Panc1 (cell line): ENCODE measurements around the gene TRAF4. TPM values are rescaled to one million over a fixed set of nuclear protein-coding genes. Genes with fewer than 3 reads are reported as not detected.

Experiments
- ATAC-seq: fragments of 200-7000 bp; cut with Tn5 transposase; 2 replicates; pipeline ENCODE4 v1.9.1; 2020; ENCODE audit warnings: mild to moderate bottlenecking, moderate library complexity
- BruUV-seq: library from RNA; stranded (reverse); fragments of 400-500 nt; replicated peaks from 2 replicates; lab custom pipeline; 2021; lab: Mats Ljungman, UMichigan
- CTCF ChIA-PET: fragments of 300-600 bp; sonication (Branson Sonifier 250); formaldehyde crosslinking; loops from one replicate; lab custom pipeline; 2022; ENCODE audit warnings: antibody characterized with exemption; lab: Charles Lee
- POLR2A ChIA-PET: fragments of 300-600 bp; sonication (Branson Sonifier 250); formaldehyde crosslinking; loops from one replicate; lab custom pipeline; 2022; ENCODE audit warnings: antibody characterized with exemption; lab: Charles Lee
- DNase-seq: peaks from one replicate; pipeline ENCODE4 v3.0.0-alpha.2; 2010; ENCODE audit warnings: low read depth, low spot score
- H3K27ac ChIP-seq: 2 replicates; pipeline ENCODE4 v1.5.1; 2011; ENCODE audit warnings: mild to moderate bottlenecking, low read length, inconsistent platforms
- H3K27me3 ChIP-seq: fragments of 200-500 bp; sonication (Bioruptor generic); 2 replicates; pipeline ENCODE4 v1.6.0; 2014; ENCODE audit warnings: low read length, inconsistent platforms; ENCODE audit not compliant: control insufficient read depth, insufficient read depth
- H3K36me3 ChIP-seq: fragments of 200-500 bp; sonication (Bioruptor generic); 2 replicates; pipeline ENCODE4 v1.5.1; 2014; ENCODE audit warnings: inconsistent platforms, mild to moderate bottlenecking, low read length, moderate library complexity; ENCODE audit not compliant: control insufficient read depth, insufficient read depth
- H3K4me1 ChIP-seq: 2 replicates; pipeline ENCODE4 v1.5.1; 2011; ENCODE audit warnings: inconsistent platforms, mild to moderate bottlenecking, low read length, moderate library complexity; ENCODE audit not compliant: control insufficient read depth, insufficient read depth
- H3K4me3 ChIP-seq, 2 experiments: 2 replicates each; pipeline ENCODE4 v1.5.1; 2011 to 2012; ENCODE audit warnings: low read depth in 2 of 2, low read length in 2 of 2, mild to moderate bottlenecking in 2 of 2, inconsistent platforms in 1 of 2, moderate library complexity in 1 of 2
- H3K9me3 ChIP-seq: fragments of 200-500 bp; sonication (Bioruptor generic); 2 replicates; pipeline ENCODE4 v1.5.1; 2014; ENCODE audit warnings: low read depth, mild to moderate bottlenecking, inconsistent platforms, low read length, moderate library complexity; ENCODE audit not compliant: control insufficient read depth, insufficient read depth
- POLR2AphosphoS5 ChIP-seq: IDR thresholded peaks from 2 replicates; pipeline ENCODE4 v1.6.1; 2012; ENCODE audit warnings: mild to moderate bottlenecking, low read depth, low read length, moderate library complexity
- SIN3A ChIP-seq: IDR thresholded peaks from 2 replicates; pipeline ENCODE4 v1.6.1; 2012; ENCODE audit warnings: low read depth, mild to moderate bottlenecking, low read length, moderate library complexity, borderline replicate concordance; ENCODE audit not compliant: insufficient read depth
- TCF7L2 ChIP-seq: IDR thresholded peaks from 2 replicates; pipeline ENCODE4 v1.6.1; 2011; ENCODE audit warnings: mild to moderate bottlenecking, low read depth, low read length, inconsistent platforms
- in situ Hi-C: cut with HindIII; loops from 2 replicates; pipeline ENCODE4 v1.10.0; 2016; ENCODE audit warnings: low sequenced_read_pairs, low pct_unique_long_range_greater_than_20kb
- intact Hi-C: fragments of 100-400 bp; cut with micrococcal nuclease; formaldehyde crosslinking; loops from one replicate; pipeline ENCODE4 v1.10.0; 2022; ENCODE audit not compliant: unreplicated experiment
- total RNA-seq: library from RNA; stranded (reverse); gene quantifications from one replicate; pipeline ENCODE4 v1.2.1, GENCODE V29; 2021; ENCODE audit not compliant: unreplicated experiment
- TF ChIP-seq, protein P1 (sequence below): fragments of 450-650 bp; IDR thresholded peaks from 2 replicates; pipeline ENCODE4 v1.5.1; 2017; ENCODE audit warnings: mild to moderate bottlenecking
- TF ChIP-seq, protein P2 (sequence below), 2 experiments: IDR thresholded peaks; 2 replicates each; pipeline ENCODE4 v1.6.1; 2011 to 2012; ENCODE audit warnings: low read depth in 2 of 2, control low read depth in 1 of 2, low read length in 1 of 2, mild to moderate bottlenecking in 1 of 2, moderate library complexity in 1 of 2; ENCODE audit not compliant: insufficient read depth in 1 of 2

Gene TRAF4
- total RNA-seq, 1 experiment from 2014 or later, result 108 TPM

DNA sequence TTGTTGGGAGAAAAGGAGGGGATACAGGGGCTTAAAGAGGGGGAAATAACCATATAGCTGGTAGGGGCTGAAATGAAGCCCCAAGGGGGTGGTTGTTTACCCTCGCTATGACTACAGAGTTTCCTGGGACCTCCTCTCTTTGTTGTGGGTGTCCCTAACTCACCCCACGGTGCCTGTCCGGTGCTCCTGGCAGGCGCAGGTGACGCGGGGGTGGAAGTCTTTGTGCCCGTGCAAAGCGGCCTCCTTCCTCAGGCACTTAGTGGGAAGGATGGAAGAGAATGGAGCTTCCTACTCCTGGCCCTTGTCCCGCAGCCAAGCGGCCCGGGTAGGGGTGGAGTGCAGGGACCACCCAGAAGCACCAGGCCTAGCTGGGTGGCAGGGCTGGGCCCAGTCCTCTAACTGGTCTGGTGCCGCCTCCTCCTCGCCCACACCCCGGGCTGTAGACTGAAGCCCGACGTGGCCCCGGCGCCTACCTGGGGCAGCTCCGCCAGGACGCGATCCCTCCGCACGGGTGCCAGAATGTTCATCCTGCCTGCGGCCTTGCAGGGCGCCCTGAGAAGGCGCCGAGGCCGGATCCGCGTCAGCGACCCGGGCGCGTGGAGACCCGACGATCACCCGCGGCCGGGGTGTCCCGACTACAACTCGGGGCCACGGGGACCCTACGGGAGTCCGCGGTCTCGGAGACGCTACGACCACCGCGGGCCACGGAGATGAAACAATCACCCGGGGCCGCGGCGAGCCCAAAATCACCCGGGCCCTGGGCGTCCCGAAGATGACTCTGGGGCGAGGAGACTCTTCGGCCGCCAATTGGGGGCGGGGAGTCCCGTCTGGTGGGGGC, 26.9 kb upstream of the TRAF4 start:
- H3K4me3 ChIP-seq, result peak overlapping the region; percentile 58 to 88
- intact Hi-C loops (no loop called here), in situ Hi-C loops (no loop called here)
- no peaks in the 10 kb centered on the region for H3K27me3 ChIP-seq
- peak overlapping the region; percentile 99 for H3K27ac ChIP-seq
- H3K4me1 ChIP-seq, result peaks cover 38% of the 10 kb centered on the region
- H3K9me3 ChIP-seq, result no peaks in the 10 kb centered on the region
- no peak for ATAC-seq
- H3K36me3 ChIP-seq, result peaks cover 18% of the 10 kb centered on the region
- no TSS peak for BruUV-seq
- CTCF ChIA-PET, result interaction anchor here (0.6 to 0.9 kb wide), 2 partner anchors 10 to 26 kb away, joined by 3 read pairs; no protein-coding TSS in a partner anchor
- TF ChIP-seq, protein P1, sequence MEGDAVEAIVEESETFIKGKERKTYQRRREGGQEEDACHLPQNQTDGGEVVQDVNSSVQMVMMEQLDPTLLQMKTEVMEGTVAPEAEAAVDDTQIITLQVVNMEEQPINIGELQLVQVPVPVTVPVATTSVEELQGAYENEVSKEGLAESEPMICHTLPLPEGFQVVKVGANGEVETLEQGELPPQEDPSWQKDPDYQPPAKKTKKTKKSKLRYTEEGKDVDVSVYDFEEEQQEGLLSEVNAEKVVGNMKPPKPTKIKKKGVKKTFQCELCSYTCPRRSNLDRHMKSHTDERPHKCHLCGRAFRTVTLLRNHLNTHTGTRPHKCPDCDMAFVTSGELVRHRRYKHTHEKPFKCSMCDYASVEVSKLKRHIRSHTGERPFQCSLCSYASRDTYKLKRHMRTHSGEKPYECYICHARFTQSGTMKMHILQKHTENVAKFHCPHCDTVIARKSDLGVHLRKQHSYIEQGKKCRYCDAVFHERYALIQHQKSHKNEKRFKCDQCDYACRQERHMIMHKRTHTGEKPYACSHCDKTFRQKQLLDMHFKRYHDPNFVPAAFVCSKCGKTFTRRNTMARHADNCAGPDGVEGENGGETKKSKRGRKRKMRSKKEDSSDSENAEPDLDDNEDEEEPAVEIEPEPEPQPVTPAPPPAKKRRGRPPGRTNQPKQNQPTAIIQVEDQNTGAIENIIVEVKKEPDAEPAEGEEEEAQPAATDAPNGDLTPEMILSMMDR, result no peak
- TF ChIP-seq TCF7L2, result no peak
- TF ChIP-seq POLR2AphosphoS5, result no peak
- no peak for TF ChIP-seq SIN3A
- TF ChIP-seq, protein P2, sequence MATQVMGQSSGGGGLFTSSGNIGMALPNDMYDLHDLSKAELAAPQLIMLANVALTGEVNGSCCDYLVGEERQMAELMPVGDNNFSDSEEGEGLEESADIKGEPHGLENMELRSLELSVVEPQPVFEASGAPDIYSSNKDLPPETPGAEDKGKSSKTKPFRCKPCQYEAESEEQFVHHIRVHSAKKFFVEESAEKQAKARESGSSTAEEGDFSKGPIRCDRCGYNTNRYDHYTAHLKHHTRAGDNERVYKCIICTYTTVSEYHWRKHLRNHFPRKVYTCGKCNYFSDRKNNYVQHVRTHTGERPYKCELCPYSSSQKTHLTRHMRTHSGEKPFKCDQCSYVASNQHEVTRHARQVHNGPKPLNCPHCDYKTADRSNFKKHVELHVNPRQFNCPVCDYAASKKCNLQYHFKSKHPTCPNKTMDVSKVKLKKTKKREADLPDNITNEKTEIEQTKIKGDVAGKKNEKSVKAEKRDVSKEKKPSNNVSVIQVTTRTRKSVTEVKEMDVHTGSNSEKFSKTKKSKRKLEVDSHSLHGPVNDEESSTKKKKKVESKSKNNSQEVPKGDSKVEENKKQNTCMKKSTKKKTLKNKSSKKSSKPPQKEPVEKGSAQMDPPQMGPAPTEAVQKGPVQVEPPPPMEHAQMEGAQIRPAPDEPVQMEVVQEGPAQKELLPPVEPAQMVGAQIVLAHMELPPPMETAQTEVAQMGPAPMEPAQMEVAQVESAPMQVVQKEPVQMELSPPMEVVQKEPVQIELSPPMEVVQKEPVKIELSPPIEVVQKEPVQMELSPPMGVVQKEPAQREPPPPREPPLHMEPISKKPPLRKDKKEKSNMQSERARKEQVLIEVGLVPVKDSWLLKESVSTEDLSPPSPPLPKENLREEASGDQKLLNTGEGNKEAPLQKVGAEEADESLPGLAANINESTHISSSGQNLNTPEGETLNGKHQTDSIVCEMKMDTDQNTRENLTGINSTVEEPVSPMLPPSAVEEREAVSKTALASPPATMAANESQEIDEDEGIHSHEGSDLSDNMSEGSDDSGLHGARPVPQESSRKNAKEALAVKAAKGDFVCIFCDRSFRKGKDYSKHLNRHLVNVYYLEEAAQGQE (IDR thresholded peaks at IDR 0.05; ENCODE audit: insufficient read depth in 1 of 2, low read depth in 2 of 2, low read length in 1 of 2), result no peak
- no peak for DNase-seq
- POLR2A ChIA-PET, result no interaction called here

DNA sequence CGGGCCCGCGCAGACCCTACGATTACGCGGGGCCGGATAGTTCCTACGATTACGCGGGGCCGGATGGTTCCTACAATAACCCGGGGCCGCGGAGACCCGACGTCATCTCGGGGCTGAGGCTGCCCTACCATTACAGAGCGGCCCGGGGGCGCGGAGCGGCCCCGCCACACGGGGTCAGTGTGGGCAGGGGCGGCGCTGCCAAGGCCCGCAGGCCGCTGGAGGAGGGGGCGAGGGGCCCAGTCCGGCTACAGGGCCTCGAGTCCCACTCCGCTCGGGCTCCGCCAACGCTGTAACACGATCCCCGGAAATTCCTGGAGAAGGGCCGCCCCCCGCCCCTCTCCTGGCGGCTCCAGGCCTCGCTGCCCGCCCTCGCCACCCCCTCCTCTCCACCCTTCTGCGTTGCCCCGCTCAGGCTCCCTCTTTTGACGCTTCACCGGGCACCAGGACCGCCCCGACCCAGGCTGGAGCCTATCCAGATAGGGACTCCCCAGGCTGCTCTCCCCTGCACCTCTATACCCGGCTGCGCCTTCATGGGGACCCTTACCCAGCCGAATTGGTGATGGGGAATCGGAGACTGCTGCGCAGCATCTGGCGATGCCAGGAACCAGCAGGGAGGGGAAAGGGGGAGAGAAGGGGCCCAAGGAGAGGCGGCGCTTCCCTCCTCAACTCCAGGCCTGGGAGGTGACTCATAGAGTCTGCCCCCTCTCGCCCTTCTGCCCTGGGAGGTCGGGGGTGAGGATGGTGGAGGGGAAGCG, 26.1 kb upstream of the TRAF4 start, which contains the start of gene RAB34:
Gene RAB34 (minus strand): TSS at position 291 of the 755 bp plus-strand sequence. CDS start 602 bp downstream, outside the sequence.
- Histone ChIP-seq H3K4me1 (peaks cover 37% of the 10 kb centered on the region), H3K27ac (peak within 1 kb of the TSS; percentile 99), H3K36me3 (peaks cover 22% of the 10 kb centered on the region), H3K9me3 (no peaks in the 10 kb centered on the region), H3K4me3 (peak within 1 kb of the TSS; percentile 58 to 88), H3K27me3 (no peaks in the 10 kb centered on the region)
- DNase-seq, result no peak
- no TSS peak for BruUV-seq
- intact Hi-C loops (no loop called here), in situ Hi-C loops (no loop called here)
- ChIA-PET POLR2A (no interaction called here), CTCF (no interaction called here)
- TF ChIP-seq, protein P2 (IDR thresholded peaks at IDR 0.05; ENCODE audit: insufficient read depth in 1 of 2, low read depth in 2 of 2, low read length in 1 of 2), result no peak
- no peak for TF ChIP-seq TCF7L2
- TF ChIP-seq SIN3A, result peak; percentile 90; the same call in 1 of the 2 replicates
- TF ChIP-seq, protein P1, result peak; percentile 70
- TF ChIP-seq POLR2AphosphoS5, result peak; percentile 80
- ATAC-seq, result peak; percentile 65
